ENCODE measurements around the gene SELENON. TPM values are rescaled to one million over a fixed set of nuclear protein-coding genes. Genes with fewer than 3 reads are reported as not detected.

SELENON gene
- total and polyA plus RNA-seq, 2 experiments from 2014 or later, result 26.7 to 37.7 TPM

GRCh38 chr1:25863486-25864262 is 63.7 kb downstream of the SELENON start:
- no peaks in the 10 kb centered on the region for H3K9me3 ChIP-seq (ENCODE audit: low read depth)
- DNase-seq (ENCODE audit: low spot score), result no peak
- peaks cover 33% of the 10 kb centered on the region for H3K4me1 ChIP-seq (ENCODE audit: insufficient read depth)
- no peaks in the 10 kb centered on the region for H3K36me3 ChIP-seq (replicated peaks; ENCODE audit: insufficient read depth, low read depth)
- H3K79me2 ChIP-seq, result peaks cover 4% of the 10 kb centered on the region
- no peaks in the 10 kb centered on the region for H3K27me3 ChIP-seq
- WGBS (ENCODE audit: low lambda C conversion rate, missing lambda C conversion rate), result 96% methylated on average over 25 of the region's 25 CpGs
- TF ChIP-seq, protein P1, sequence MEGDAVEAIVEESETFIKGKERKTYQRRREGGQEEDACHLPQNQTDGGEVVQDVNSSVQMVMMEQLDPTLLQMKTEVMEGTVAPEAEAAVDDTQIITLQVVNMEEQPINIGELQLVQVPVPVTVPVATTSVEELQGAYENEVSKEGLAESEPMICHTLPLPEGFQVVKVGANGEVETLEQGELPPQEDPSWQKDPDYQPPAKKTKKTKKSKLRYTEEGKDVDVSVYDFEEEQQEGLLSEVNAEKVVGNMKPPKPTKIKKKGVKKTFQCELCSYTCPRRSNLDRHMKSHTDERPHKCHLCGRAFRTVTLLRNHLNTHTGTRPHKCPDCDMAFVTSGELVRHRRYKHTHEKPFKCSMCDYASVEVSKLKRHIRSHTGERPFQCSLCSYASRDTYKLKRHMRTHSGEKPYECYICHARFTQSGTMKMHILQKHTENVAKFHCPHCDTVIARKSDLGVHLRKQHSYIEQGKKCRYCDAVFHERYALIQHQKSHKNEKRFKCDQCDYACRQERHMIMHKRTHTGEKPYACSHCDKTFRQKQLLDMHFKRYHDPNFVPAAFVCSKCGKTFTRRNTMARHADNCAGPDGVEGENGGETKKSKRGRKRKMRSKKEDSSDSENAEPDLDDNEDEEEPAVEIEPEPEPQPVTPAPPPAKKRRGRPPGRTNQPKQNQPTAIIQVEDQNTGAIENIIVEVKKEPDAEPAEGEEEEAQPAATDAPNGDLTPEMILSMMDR (IDR thresholded peaks at IDR 0.05; ENCODE audit: poor library complexity), result no peak
- TF ChIP-seq EZH2 (IDR thresholded peaks at IDR 0.05; ENCODE audit: borderline replicate concordance) (no peak), EZH2phosphoT487 (IDR thresholded peaks at IDR 0.05; ENCODE audit: low read depth, severe bottlenecking, unreplicated experiment) (no peak)
- H4K20me1 ChIP-seq (ENCODE audit: insufficient read depth, poor library complexity, severe bottlenecking), result no peaks in the 10 kb centered on the region
- no peak overlapping the region for H3K4me2 ChIP-seq
- H3K27ac ChIP-seq, result no peak overlapping the region
- H2AFZ ChIP-seq, result no peak overlapping the region
- H3K9me2 ChIP-seq (replicated peaks; ENCODE audit: insufficient read depth), result no peaks in the 10 kb centered on the region
- no peak overlapping the region for H3K4me3 ChIP-seq

DNA sequence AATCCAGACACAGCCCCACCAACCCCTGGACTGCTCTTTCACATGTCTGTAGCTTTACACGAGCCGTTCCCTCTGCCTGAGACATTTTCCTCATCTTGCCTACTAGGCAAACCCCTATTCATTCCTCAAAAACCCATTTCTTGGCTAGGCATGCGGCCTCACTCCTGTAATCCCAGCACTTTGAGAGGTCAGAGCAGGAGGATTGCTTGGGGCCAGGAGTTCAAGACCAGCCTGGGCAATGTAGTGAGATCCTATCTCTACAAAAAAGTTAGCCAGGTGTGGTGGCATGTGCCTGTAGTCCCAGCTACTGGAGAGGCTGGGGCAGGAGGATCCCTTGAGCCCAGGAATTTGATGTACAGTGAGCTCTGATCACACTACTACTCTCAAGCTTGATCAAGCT is 64.4 kb downstream of the SELENON start:
- WGBS (ENCODE audit: low lambda C conversion rate, missing lambda C conversion rate), result 100% methylated on average over 3 of the region's 3 CpGs
- Histone ChIP-seq H3K4me3 (no peak overlapping the region), H3K79me2 (peaks cover 4% of the 10 kb centered on the region), H3K4me1 (ENCODE audit: insufficient read depth) (peaks cover 33% of the 10 kb centered on the region), H3K27me3 (no peaks in the 10 kb centered on the region), H3K27ac (no peak overlapping the region), H3K36me3 (replicated peaks; ENCODE audit: insufficient read depth, low read depth) (no peaks in the 10 kb centered on the region), H4K20me1 (ENCODE audit: insufficient read depth, poor library complexity, severe bottlenecking) (no peaks in the 10 kb centered on the region), H3K9me3 (ENCODE audit: low read depth) (no peaks in the 10 kb centered on the region), H3K4me2 (no peak overlapping the region), H3K9me2 (replicated peaks; ENCODE audit: insufficient read depth) (no peaks in the 10 kb centered on the region), H2AFZ (no peak overlapping the region)
- TF ChIP-seq, protein P1 (IDR thresholded peaks at IDR 0.05; ENCODE audit: poor library complexity), result no peak
- TF ChIP-seq EZH2phosphoT487 (IDR thresholded peaks at IDR 0.05; ENCODE audit: low read depth, severe bottlenecking, unreplicated experiment), result no peak
- TF ChIP-seq EZH2 (IDR thresholded peaks at IDR 0.05; ENCODE audit: borderline replicate concordance), result no peak
- no peak for DNase-seq (ENCODE audit: low spot score)

- H2AFZ ChIP-seq, result no peak overlapping the region
- no peak overlapping the region for H3K4me2 ChIP-seq
- TF ChIP-seq, protein P1 (IDR thresholded peaks at IDR 0.05; ENCODE audit: poor library complexity), result no peak
- TF ChIP-seq EZH2phosphoT487 (IDR thresholded peaks at IDR 0.05; ENCODE audit: low read depth, severe bottlenecking, unreplicated experiment) (no peak), EZH2 (IDR thresholded peaks at IDR 0.05; ENCODE audit: borderline replicate concordance) (no peak)
- no peaks in the 10 kb centered on the region for H3K36me3 ChIP-seq (replicated peaks; ENCODE audit: insufficient read depth, low read depth)
- H3K79me2 ChIP-seq, result no peaks in the 10 kb centered on the region
- no peaks in the 10 kb centered on the region for H3K27me3 ChIP-seq
- peaks cover 26% of the 10 kb centered on the region for H3K4me1 ChIP-seq (ENCODE audit: insufficient read depth)
- DNase-seq (ENCODE audit: low spot score), result no peak
- H4K20me1 ChIP-seq (ENCODE audit: insufficient read depth, poor library complexity, severe bottlenecking), result no peaks in the 10 kb centered on the region
- H3K9me3 ChIP-seq (ENCODE audit: low read depth), result no peaks in the 10 kb centered on the region
- 82% methylated on average over 1 of the region's 1 CpG for WGBS (ENCODE audit: low lambda C conversion rate, missing lambda C conversion rate)
- H3K9me2 ChIP-seq (replicated peaks; ENCODE audit: insufficient read depth), result no peaks in the 10 kb centered on the region
- H3K27ac ChIP-seq, result no peak overlapping the region
- no peak overlapping the region for H3K4me3 ChIP-seq
Measured at GRCh38 chr1:25866288-25866687, 66.3 kb downstream of the SELENON start.

All from hepatocyte (in vitro differentiated cells).